Keratinocyte (primary cell): ENCODE results near the gene GCKR. TPM values are rescaled to one million over a fixed set of nuclear protein-coding genes. Genes with fewer than 3 reads are reported as not detected.
"Not testable (repeated sequence)": the region's sequence is repeated elsewhere in the genome, so short reads cannot be mapped to it uniquely, and the experiment has no call there.

Experiments used
- DNase-seq: peaks from one replicate; pipeline ENCODE4 v3.0.0-alpha.2; 2011; ENCODE audit warnings: low read depth, missing footprints, low spot score
- FAIRE-seq: peaks from 2 replicates; lab custom pipeline; 2011; peaks lifted over from hg19 to GRCh38; lab: Jason Lieb, UNC
- H2AFZ ChIP-seq: 2 replicates; pipeline ENCODE4 v1.6.0; 2012; ENCODE audit warnings: low read length, control low read depth, inconsistent platforms; ENCODE audit not compliant: control insufficient read depth
- H3K27ac ChIP-seq: 2 replicates; pipeline ENCODE4 v1.5.1; 2011; ENCODE audit warnings: low read length; ENCODE audit not compliant: control insufficient read depth, insufficient read depth
- H3K27me3 ChIP-seq: 3 replicates; pipeline ENCODE4 v1.6.0; 2011; ENCODE audit warnings: low read length; ENCODE audit not compliant: control insufficient read depth, insufficient read depth; ENCODE audit errors: extremely low read depth
- H3K36me3 ChIP-seq, 2 experiments: 2 replicates in 1 of 2; 3 replicates in 1 of 2; pipeline ENCODE4 v1.5.1; 2011; ENCODE audit warnings: low read length in 2 of 2, mild to moderate bottlenecking in 1 of 2; ENCODE audit not compliant: control insufficient read depth in 2 of 2, insufficient read depth in 2 of 2; ENCODE audit errors: extremely low read depth in 1 of 2
- H3K4me1 ChIP-seq: 3 replicates; pipeline ENCODE4 v1.5.1; 2011; ENCODE audit warnings: low read length; ENCODE audit not compliant: control insufficient read depth, insufficient read depth; ENCODE audit errors: extremely low read depth
- H3K4me2 ChIP-seq: 3 replicates; pipeline ENCODE4 v1.6.0; 2011; ENCODE audit warnings: low read depth, low read length; ENCODE audit not compliant: control insufficient read depth, insufficient read depth; ENCODE audit errors: extremely low read depth
- H3K4me3 ChIP-seq, 3 experiments: fragments of 200-600 bp in 1 of 3; sonication (generic) in 1 of 3; 2 replicates in 2 of 3; 3 replicates in 1 of 3; pipeline ENCODE4 v1.5.1; 2011 to 2016; ENCODE audit warnings: low read length in 3 of 3, mild to moderate bottlenecking in 3 of 3, control low read depth in 2 of 3, inconsistent platforms in 1 of 3, low read depth in 1 of 3, mixed read lengths in 1 of 3, mixed run types in 1 of 3, moderate library complexity in 1 of 3; ENCODE audit not compliant: control insufficient read depth in 2 of 3, insufficient read depth in 2 of 3; ENCODE audit errors: extremely low read depth in 1 of 3
- H3K79me2 ChIP-seq: 2 replicates; pipeline ENCODE4 v1.6.0; 2012; ENCODE audit warnings: low read length; ENCODE audit not compliant: control insufficient read depth, insufficient read depth
- H3K9ac ChIP-seq: 3 replicates; pipeline ENCODE4 v1.6.0; 2011; ENCODE audit warnings: low read length; ENCODE audit not compliant: control insufficient read depth, insufficient read depth; ENCODE audit errors: extremely low read depth
- H3K9me1 ChIP-seq: 3 replicates; pipeline ENCODE4 v1.6.0; 2011; ENCODE audit warnings: low read length; ENCODE audit not compliant: control insufficient read depth, insufficient read depth; ENCODE audit errors: extremely low read depth
- H3K9me3 ChIP-seq: 2 replicates; pipeline ENCODE4 v1.5.1; 2012; ENCODE audit warnings: low read depth, low read length; ENCODE audit not compliant: control insufficient read depth
- H4K20me1 ChIP-seq: 3 replicates; pipeline ENCODE4 v1.6.0; 2011; ENCODE audit warnings: low read length; ENCODE audit not compliant: control insufficient read depth, insufficient read depth; ENCODE audit errors: extremely low read depth
- CTCF ChIP-seq, 3 experiments: IDR thresholded peaks in 1 of 3; conservative IDR thresholded peaks in 1 of 3; optimal IDR thresholded peaks in 1 of 3; 2 replicates in 2 of 3; 3 replicates in 1 of 3; pipeline versions ENCODE3 to v1.5.1; 2011; ENCODE audit warnings: low read length in 3 of 3, mild to moderate bottlenecking in 3 of 3, moderate library complexity in 2 of 3, control low read depth in 1 of 3, inconsistent platforms in 1 of 3; ENCODE audit not compliant: insufficient read depth in 2 of 3; ENCODE audit errors: extremely low read depth in 1 of 3
- EZH2 ChIP-seq: IDR thresholded peaks from one replicate; pipeline ENCODE4 v1.6.1; 2012; ENCODE audit warnings: inconsistent platforms, mild to moderate bottlenecking, low read length, moderate library complexity
- dilution Hi-C: fragments of 300-500 bp; cut with MboI; formaldehyde crosslinking; loops from one replicate; pipeline ENCODE4 v1.7.0; 2020; ENCODE audit warnings: low sequenced_read_pairs; ENCODE audit not compliant: extremely low pct_ligation_motif_present
- polyA plus RNA-seq, 5 experiments: library from polyadenylated mRNA; depleted of rRNA in 3 of 5; stranded (reverse) in 3 of 5; stranded (forward) in 1 of 5; unstranded in 1 of 5; fragments of >200 nt; gene quantifications; 1 replicate in 1 of 5; 2 replicates in 3 of 5; 3 replicates in 1 of 5; pipeline versions ENCODE4 v1.2.1 to v1.2.3, GENCODE V29; 2011 to 2012; ENCODE audit warnings: missing spikeins in 2 of 5, low read depth in 1 of 5, low replicate concordance in 1 of 5

GCKR gene
- polyA plus RNA-seq, 1 donor (not counting 4 experiments of a cell fraction or from before 2014, with no cell fraction given) = 0.18 TPM

- DNase-seq (no peak), FAIRE-seq (no peak)
- Histone ChIP-seq H3K27me3 (no peaks in the 10 kb centered on the region), H3K9me3 (no peaks in the 10 kb centered on the region), H3K4me2 (no peak overlapping the region), H3K4me3 (no peak overlapping the region), H3K4me1 (peaks cover 8% of the 10 kb centered on the region), H3K27ac (no peak overlapping the region), H3K79me2 (no peaks in the 10 kb centered on the region), H4K20me1 (no peaks in the 10 kb centered on the region), H2AFZ (no peak overlapping the region), H3K9me1 (no peaks in the 10 kb centered on the region), H3K36me3 (no peaks in the 10 kb centered on the region), H3K9ac (no peak overlapping the region)
- dilution Hi-C loops = no loop called here
- TF ChIP-seq CTCF (optimal IDR thresholded peaks at IDR 0.05 in 1 of 3, IDR thresholded peaks at IDR 0.05 in 1 of 3, conservative IDR thresholded peaks at IDR 0.05 in 1 of 3; ENCODE audit: extremely low read depth in 1 of 3, insufficient read depth in 2 of 3, low read length in 3 of 3) (no peak), EZH2 (no peak)
These were observed 35.3 kb downstream of the GCKR start for GRCh38 chr2:27531983-27532382.

GRCh38 chr2:27537287-27537686 lies 40.6 kb downstream of the GCKR start:
- Histone ChIP-seq H4K20me1 (no peaks in the 10 kb centered on the region), H3K9me1 (no peaks in the 10 kb centered on the region), H3K4me2 (no peak overlapping the region), H3K4me1 (no peaks in the 10 kb centered on the region), H3K9ac (no peak overlapping the region), H3K9me3 (no peaks in the 10 kb centered on the region), H3K27ac (no peak overlapping the region), H2AFZ (no peak overlapping the region), H3K4me3 (no peak overlapping the region), H3K27me3 (no peaks in the 10 kb centered on the region), H3K36me3 (no peaks in the 10 kb centered on the region), H3K79me2 (no peaks in the 10 kb centered on the region)
- TF ChIP-seq CTCF (optimal IDR thresholded peaks at IDR 0.05 in 1 of 3, IDR thresholded peaks at IDR 0.05 in 1 of 3, conservative IDR thresholded peaks at IDR 0.05 in 1 of 3; ENCODE audit: extremely low read depth in 1 of 3, insufficient read depth in 2 of 3, low read length in 3 of 3) (no peak), EZH2 (no peak)
- FAIRE-seq (no peak), DNase-seq (no peak)
- dilution Hi-C loops = no loop called here

GRCh38 chr2:27538839-27539450 lies 42.3 kb downstream of the GCKR start:
- H3K79me2 ChIP-seq, H3K27me3 ChIP-seq, H3K36me3 ChIP-seq, DNase-seq, H3K9me3 ChIP-seq, H3K4me1 ChIP-seq, dilution Hi-C loops, H3K4me2 ChIP-seq, H3K4me3 ChIP-seq, FAIRE-seq, H3K27ac ChIP-seq, H3K9me1 ChIP-seq, H4K20me1 ChIP-seq, H3K9ac ChIP-seq, H2AFZ ChIP-seq: not testable (repeated sequence)

- H3K4me3 ChIP-seq, H3K9me3 ChIP-seq, H3K27me3 ChIP-seq, dilution Hi-C loops, H4K20me1 ChIP-seq, H3K79me2 ChIP-seq, H3K9me1 ChIP-seq, FAIRE-seq, H3K9ac ChIP-seq, H3K4me1 ChIP-seq, H3K4me2 ChIP-seq, H2AFZ ChIP-seq, H3K27ac ChIP-seq, DNase-seq, H3K36me3 ChIP-seq: not testable (repeated sequence)
These were observed 43.0 kb downstream of the GCKR start for GRCh38 chr2:27539649-27540048.
